Upper lobe of left lung (tissue), 6 donors: Measurements from ENCODE around the gene TSPAN5. TPM values are rescaled to one million over a fixed set of nuclear protein-coding genes. Genes with fewer than 3 reads are reported as not detected.

Experiments
- ATAC-seq, 2 donors: fragments of 200-7000 bp; cut with Tn5 transposase; one replicate each; pipeline ENCODE4 v1.9.1; 2022; ENCODE audit warnings: mild to moderate bottlenecking in 2 of 2, moderate library complexity in 2 of 2; ENCODE audit not compliant: low FRiP score in 2 of 2
- DNase-seq, 2 donors: peaks; one replicate each; pipeline ENCODE4 v3.0.0-alpha.2; 2019 to 2020
- H3K27ac ChIP-seq, 4 donors: fragments of 200-600 bp; sonication (generic); one replicate each; pipeline ENCODE4 v1.5.1; 2016 to 2019
- H3K27me3 ChIP-seq, 4 donors: fragments of 200-600 bp; sonication (generic); one replicate each; pipeline ENCODE4 v1.5.1; 2017 to 2019
- H3K36me3 ChIP-seq, 4 donors: fragments of 200-600 bp; sonication (generic); one replicate each; pipeline ENCODE4 v1.5.1; 2016 to 2019
- H3K4me1 ChIP-seq, 4 donors: fragments of 200-600 bp; sonication (generic); one replicate each; pipeline ENCODE4 v1.5.1; 2018 to 2019
- H3K4me3 ChIP-seq, 4 donors: fragments of 200-600 bp; sonication (generic); one replicate each; pipeline ENCODE4 v1.5.1; 2017 to 2019; ENCODE audit warnings: mild to moderate bottlenecking in 2 of 4, moderate library complexity in 1 of 4
- H3K9me3 ChIP-seq, 4 donors: fragments of 200-600 bp; sonication (generic); one replicate each; pipeline ENCODE4 v1.5.1; 2018 to 2019
- CTCF ChIP-seq, 6 experiments: fragments of 450-650 bp in 4 of 6; fragments of 200-600 bp in 2 of 6; sonication (generic) in 2 of 6; IDR thresholded peaks; one replicate each; pipeline ENCODE4 v1.5.1; 2016 to 2019; ENCODE audit warnings: antibody characterized with exemption in 6 of 6
- EP300 ChIP-seq, 4 donors: sonication (generic); formaldehyde crosslinking; IDR thresholded peaks; one replicate each; pipeline ENCODE4 v1.5.1; 2017; ENCODE audit warnings: antibody characterized with exemption in 4 of 4, control low read depth in 2 of 4
- POLR2A ChIP-seq, 4 donors: fragments of 450-650 bp; IDR thresholded peaks; one replicate each; pipeline ENCODE4 v1.5.1; 2016 to 2017; ENCODE audit warnings: antibody characterized with exemption in 4 of 4, mild to moderate bottlenecking in 2 of 4
- POLR2AphosphoS5 ChIP-seq, 2 donors: sonication (generic); formaldehyde crosslinking; IDR thresholded peaks; one replicate each; pipeline ENCODE4 v1.5.1; 2017; ENCODE audit warnings: antibody characterized with exemption in 2 of 2
- WGBS, 2 donors: methylation state at CpG; one replicate each; pipeline ENCODE4 v1.1.5; 2017 to 2018; 5-methylcytosine and 5-hydroxymethylcytosine counted together
- total RNA-seq, 6 donors: library from RNA; depleted of rRNA in 4 of 6; stranded (reverse); fragments of >200 nt in 4 of 6; gene quantifications; one replicate each; pipeline versions ENCODE4 v1.1.0 to v1.2.1, GENCODE V29; 2016 to 2021
- donor health status: DM: no; HTN: no; CAD: no; lungs with moderate emphysema.
- donor health status: DM: no; HTN: yes; CAD: no; lungs with severe emphysema.

Gene TSPAN5
- total RNA-seq, 6 donors from 2014 or later, result 3.1 to 12.5 (median 7.2) TPM

- no peak for ATAC-seq
- no peak overlapping the region for H3K4me3 ChIP-seq
- no peak for TF ChIP-seq POLR2AphosphoS5 (IDR thresholded peaks at IDR 0.05)
- no peak for TF ChIP-seq CTCF (IDR thresholded peaks at IDR 0.05)
- TF ChIP-seq POLR2A (IDR thresholded peaks at IDR 0.05), result no peak
- TF ChIP-seq EP300 (IDR thresholded peaks at IDR 0.05), result no peak
- peaks cover 0 to 5% (median 2%) of the 10 kb centered on the region in 4 donors for H3K9me3 ChIP-seq
- H3K27ac ChIP-seq, result no peak overlapping the region
- no peak for DNase-seq
- no peaks in the 10 kb centered on the region for H3K27me3 ChIP-seq
- peaks cover 0 to 20% (median 7%) of the 10 kb centered on the region in 4 donors for H3K4me1 ChIP-seq
- 83 to 86% methylated on average over 3 of the region's 3 CpGs for WGBS, 2 donors
- no peaks in the 10 kb centered on the region for H3K36me3 ChIP-seq
Measured at GRCh38 chr4:98452091-98452490, 206.3 kb downstream of the TSPAN5 start.

- no peak overlapping the region for H3K4me3 ChIP-seq
- H3K27ac ChIP-seq, result no peak overlapping the region
- H3K9me3 ChIP-seq, result peaks cover 0 to 5% (median 2%) of the 10 kb centered on the region in 4 donors
- TF ChIP-seq POLR2A (IDR thresholded peaks at IDR 0.05) (no peak), EP300 (IDR thresholded peaks at IDR 0.05) (peak in 1 of 4 donors; percentile 38), POLR2AphosphoS5 (IDR thresholded peaks at IDR 0.05) (peak in 1 of 2 donors; percentile 73), CTCF (IDR thresholded peaks at IDR 0.05) (no peak)
- H3K27me3 ChIP-seq, result no peaks in the 10 kb centered on the region
- peaks cover 0 to 4% (median 0%) of the 10 kb centered on the region in 4 donors for H3K36me3 ChIP-seq
- peaks cover 0 to 32% (median 18%) of the 10 kb centered on the region in 4 donors for H3K4me1 ChIP-seq
- peak in 1 of 2 donors; percentile 48 for DNase-seq
- ATAC-seq, result no peak
Measured at GRCh38 chr4:98448908-98449307, 209.5 kb downstream of the TSPAN5 start.

GRCh38 chr4:98447648-98448047, 210.8 kb downstream of the TSPAN5 start:
- no peaks in the 10 kb centered on the region for H3K27me3 ChIP-seq
- WGBS, 2 donors, result 83 to 85% methylated on average over 5 of the region's 5 CpGs
- TF ChIP-seq EP300 (IDR thresholded peaks at IDR 0.05) (no peak), POLR2A (IDR thresholded peaks at IDR 0.05) (no peak), POLR2AphosphoS5 (IDR thresholded peaks at IDR 0.05) (no peak), CTCF (IDR thresholded peaks at IDR 0.05) (no peak)
- H3K4me3 ChIP-seq, result no peak overlapping the region
- H3K9me3 ChIP-seq, result peaks cover 0 to 5% (median 2%) of the 10 kb centered on the region in 4 donors
- H3K4me1 ChIP-seq, result peaks cover 0 to 32% (median 18%) of the 10 kb centered on the region in 4 donors
- ATAC-seq (no peak), DNase-seq (no peak)
- peaks cover 0 to 17% (median 0%) of the 10 kb centered on the region in 4 donors for H3K36me3 ChIP-seq
- peak overlapping the region in 2 of 4 donors; percentile 66 to 73 for H3K27ac ChIP-seq

- ATAC-seq (peak; percentile 51 to 61), DNase-seq (peak in 1 of 2 donors; percentile 41)
- peak overlapping the region; percentile 26 to 73 (median 60) for H3K27ac ChIP-seq
- WGBS, 2 donors, result 65 to 67% methylated on average over 10 of the region's 10 CpGs
- no peaks in the 10 kb centered on the region for H3K9me3 ChIP-seq
- peaks cover 0 to 32% (median 18%) of the 10 kb centered on the region in 4 donors for H3K4me1 ChIP-seq
- H3K36me3 ChIP-seq, result peaks cover 0 to 26% (median 7%) of the 10 kb centered on the region in 4 donors
- TF ChIP-seq POLR2AphosphoS5 (IDR thresholded peaks at IDR 0.05) (peak in 1 of 2 donors; percentile 42), CTCF (IDR thresholded peaks at IDR 0.05) (no peak), EP300 (IDR thresholded peaks at IDR 0.05) (peak in 3 of 4 donors; percentile 45 to 93 (median 76))
- no peak overlapping the region for H3K4me3 ChIP-seq
- H3K27me3 ChIP-seq, result no peaks in the 10 kb centered on the region
Measured at GRCh38 chr4:98446499-98447375, 211.7 kb downstream of the TSPAN5 start.
